Activated CD4-positive, alpha-beta memory T cell treated with anti-CD3 and anti-CD28 coated beads, Interleukin-2, amount 10 ng/mL, durations not matched to agents 7 days and 5 days (primary cell): Measurements from ENCODE around the gene ADAM33. TPM values are rescaled to one million over a fixed set of nuclear protein-coding genes. Genes with fewer than 3 reads are reported as not detected.

Experiments used
- CTCF ChIA-PET: fragments of 350-600 bp; sonication (Branson Sonifier 250); formaldehyde crosslinking; loops from one replicate; lab custom pipeline; 2021; ENCODE audit warnings: antibody characterized with exemption, inconsistent platforms; lab: Charles Lee
- POLR2A ChIA-PET: fragments of 350-600 bp; sonication (Branson Sonifier 250); formaldehyde crosslinking; loops from one replicate; lab custom pipeline; 2021; ENCODE audit warnings: antibody characterized with exemption; lab: Charles Lee
- DNase-seq: peaks from one replicate; pipeline ENCODE4 v3.0.0-alpha.2; 2020
- H3K27ac Mint-ChIP-seq: one replicate; pipeline ENCODE4 v1.8.0; 2021; ENCODE audit warnings: mild to moderate bottlenecking, mixed read lengths
- H3K27me3 Mint-ChIP-seq: one replicate; pipeline ENCODE4 v1.8.0; 2021; ENCODE audit warnings: mixed read lengths
- H3K36me3 Mint-ChIP-seq: one replicate; pipeline ENCODE4 v1.8.0; 2021; ENCODE audit warnings: low read depth, mixed read lengths
- H3K4me1 Mint-ChIP-seq: one replicate; pipeline ENCODE4 v1.8.0; 2021; ENCODE audit warnings: mixed read lengths
- H3K4me3 Mint-ChIP-seq: one replicate; pipeline ENCODE4 v1.8.0; 2021; ENCODE audit warnings: mild to moderate bottlenecking, mixed read lengths
- H3K9me3 Mint-ChIP-seq: one replicate; pipeline ENCODE4 v1.8.0; 2021; ENCODE audit warnings: mixed read lengths
- total RNA-seq, 2 experiments: library from RNA; stranded (reverse); gene quantifications; one replicate each; pipeline ENCODE4 v1.2.3, GENCODE V29; 2021

Gene ADAM33, protein sequence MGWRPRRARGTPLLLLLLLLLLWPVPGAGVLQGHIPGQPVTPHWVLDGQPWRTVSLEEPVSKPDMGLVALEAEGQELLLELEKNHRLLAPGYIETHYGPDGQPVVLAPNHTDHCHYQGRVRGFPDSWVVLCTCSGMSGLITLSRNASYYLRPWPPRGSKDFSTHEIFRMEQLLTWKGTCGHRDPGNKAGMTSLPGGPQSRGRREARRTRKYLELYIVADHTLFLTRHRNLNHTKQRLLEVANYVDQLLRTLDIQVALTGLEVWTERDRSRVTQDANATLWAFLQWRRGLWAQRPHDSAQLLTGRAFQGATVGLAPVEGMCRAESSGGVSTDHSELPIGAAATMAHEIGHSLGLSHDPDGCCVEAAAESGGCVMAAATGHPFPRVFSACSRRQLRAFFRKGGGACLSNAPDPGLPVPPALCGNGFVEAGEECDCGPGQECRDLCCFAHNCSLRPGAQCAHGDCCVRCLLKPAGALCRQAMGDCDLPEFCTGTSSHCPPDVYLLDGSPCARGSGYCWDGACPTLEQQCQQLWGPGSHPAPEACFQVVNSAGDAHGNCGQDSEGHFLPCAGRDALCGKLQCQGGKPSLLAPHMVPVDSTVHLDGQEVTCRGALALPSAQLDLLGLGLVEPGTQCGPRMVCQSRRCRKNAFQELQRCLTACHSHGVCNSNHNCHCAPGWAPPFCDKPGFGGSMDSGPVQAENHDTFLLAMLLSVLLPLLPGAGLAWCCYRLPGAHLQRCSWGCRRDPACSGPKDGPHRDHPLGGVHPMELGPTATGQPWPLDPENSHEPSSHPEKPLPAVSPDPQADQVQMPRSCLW
- total RNA-seq, result not detected

DNA sequence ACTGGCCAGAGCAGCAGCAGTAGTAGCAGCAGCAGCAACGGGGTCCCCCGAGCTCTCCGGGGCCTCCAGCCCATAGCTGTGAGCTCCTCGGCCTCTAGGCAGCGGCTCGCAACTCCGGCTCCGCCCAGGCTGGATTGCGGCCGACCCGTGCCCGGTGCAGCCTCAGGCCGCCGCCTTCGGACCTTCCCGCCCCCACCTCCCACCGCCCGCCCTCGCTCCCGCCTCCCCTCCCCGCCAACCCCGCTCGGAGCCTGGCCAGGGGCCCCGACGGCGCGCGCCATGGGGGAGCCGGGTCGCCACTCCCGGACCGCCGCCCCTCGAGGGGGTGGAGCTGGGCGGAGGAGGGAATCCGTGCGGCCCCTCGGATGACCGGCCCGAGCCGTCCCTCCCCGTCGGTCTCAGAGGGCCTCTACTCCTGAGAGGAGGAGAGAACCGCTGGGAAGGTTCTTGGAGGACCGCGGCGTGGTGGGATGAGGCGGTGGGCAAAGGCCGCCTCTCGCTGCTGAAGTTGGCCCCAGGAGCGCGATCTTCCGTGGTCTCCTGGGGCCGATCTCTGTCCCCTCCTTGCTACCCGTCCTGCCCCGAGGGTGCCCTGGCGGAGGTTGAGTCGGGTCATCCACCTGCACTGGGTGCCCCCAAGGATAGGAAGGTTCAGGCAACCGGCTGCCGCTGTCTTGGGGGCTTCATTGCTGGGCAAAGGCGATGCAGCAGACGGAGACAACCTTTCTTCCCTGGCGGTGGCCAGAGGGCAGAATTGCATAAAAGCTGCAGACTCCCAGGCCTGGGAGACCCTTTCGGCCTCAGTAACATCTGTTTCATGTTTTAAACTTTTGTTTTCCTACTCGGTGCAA is at the start of gene ADAM33:
Gene ADAM33, minus strand, starts transcription at position 80 of the 851 bp plus-strand sequence. Its CDS starts 6 bp downstream, at position 74.
- H3K4me3 Mint-ChIP-seq, result no peak within 1 kb of the TSS
- peaks cover 2% of the 10 kb centered on the region for H3K4me1 Mint-ChIP-seq
- H3K27ac Mint-ChIP-seq, result no peak within 1 kb of the TSS
- no peak for DNase-seq
- CTCF ChIA-PET, result interaction anchor here (0.7 kb wide), 1 partner anchor 11 kb away, joined by 5 read pairs; no protein-coding TSS in a partner anchor
- POLR2A ChIA-PET, result no interaction called here
- peaks cover 63% of the 10 kb centered on the region for H3K27me3 Mint-ChIP-seq
- H3K9me3 Mint-ChIP-seq, result no peaks in the 10 kb centered on the region
- H3K36me3 Mint-ChIP-seq, result no peaks in the 10 kb centered on the region

DNA sequence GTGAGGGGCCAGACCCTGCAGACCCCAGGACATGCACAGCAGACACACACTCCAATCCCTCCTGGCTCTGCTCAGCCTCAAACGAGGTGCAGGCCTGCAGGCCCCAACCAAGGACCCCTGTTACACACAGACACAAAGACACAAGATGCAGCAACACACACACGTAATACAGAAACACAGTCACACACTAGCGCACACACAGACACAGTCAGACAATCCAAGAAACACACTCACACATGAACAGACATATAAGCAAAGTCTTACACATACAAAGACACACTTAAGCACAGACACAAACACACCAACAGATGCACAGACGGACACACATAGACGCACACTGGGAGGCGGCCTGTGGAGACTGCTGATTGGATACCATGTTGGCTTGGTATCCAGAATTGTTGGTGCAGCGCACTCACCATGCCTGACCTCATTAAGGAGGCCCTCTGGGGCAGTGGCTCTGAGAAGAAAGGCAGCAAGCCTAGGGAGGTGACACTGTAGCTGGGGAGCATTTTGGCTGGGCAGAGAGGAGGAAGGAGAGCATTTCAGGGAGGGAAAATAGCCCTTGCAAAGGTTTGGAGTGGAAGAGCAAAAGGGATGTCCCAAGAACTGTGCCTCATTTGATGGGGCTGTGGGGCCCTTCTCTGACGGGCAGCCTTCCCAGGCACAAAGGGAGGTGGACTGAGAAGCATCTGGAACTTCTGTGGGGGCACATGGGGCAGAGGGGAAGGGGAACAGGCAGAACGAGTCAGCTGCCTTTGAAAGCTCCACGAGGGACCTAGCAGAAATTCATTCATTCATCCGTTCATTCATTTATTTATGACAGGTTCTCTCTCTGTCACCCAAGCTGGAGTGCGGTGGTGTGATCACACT is 49.2 kb upstream of the ADAM33 start:
- no peak for DNase-seq
- H3K4me3 Mint-ChIP-seq, result no peak overlapping the region
- H3K36me3 Mint-ChIP-seq, result no peaks in the 10 kb centered on the region
- CTCF ChIA-PET, result no interaction called here
- H3K27me3 Mint-ChIP-seq, result peaks cover 57% of the 10 kb centered on the region
- POLR2A ChIA-PET, result no interaction called here
- peaks cover 5% of the 10 kb centered on the region for H3K4me1 Mint-ChIP-seq
- no peak overlapping the region for H3K27ac Mint-ChIP-seq
- H3K9me3 Mint-ChIP-seq, result no peaks in the 10 kb centered on the region

- Mint-ChIP-seq H3K4me1 (peaks cover 5% of the 10 kb centered on the region), H3K27me3 (peaks cover 56% of the 10 kb centered on the region), H3K36me3 (no peaks in the 10 kb centered on the region), H3K9me3 (no peaks in the 10 kb centered on the region), H3K27ac (no peak overlapping the region), H3K4me3 (no peak overlapping the region)
- CTCF ChIA-PET, result no interaction called here
- POLR2A ChIA-PET, result no interaction called here
- no peak for DNase-seq
Measured at GRCh38 chr20:3729811-3730540, 48.2 kb upstream of the ADAM33 start.

- peaks cover 61% of the 10 kb centered on the region for H3K27me3 Mint-ChIP-seq
Measured at GRCh38 chr20:3729378-3729777, 47.6 kb upstream of the ADAM33 start.

GRCh38 chr20:3728876-3729275 is 47.1 kb upstream of the ADAM33 start:
- Mint-ChIP-seq H3K27ac (no peak overlapping the region), H3K4me3 (no peak overlapping the region), H3K27me3 (peaks cover 63% of the 10 kb centered on the region), H3K4me1 (peaks cover 7% of the 10 kb centered on the region), H3K36me3 (no peaks in the 10 kb centered on the region), H3K9me3 (no peaks in the 10 kb centered on the region)
- POLR2A ChIA-PET, result no interaction called here
- no peak for DNase-seq
- CTCF ChIA-PET, result no interaction called here

More at GRCh38 chr20:3729378-3729777, 47.6 kb upstream of the ADAM33 start:
- Mint-ChIP-seq H3K36me3 (no peaks in the 10 kb centered on the region), H3K9me3 (no peaks in the 10 kb centered on the region), H3K27ac (no peak overlapping the region), H3K4me1 (peaks cover 5% of the 10 kb centered on the region), H3K4me3 (no peak overlapping the region)
- DNase-seq, result no peak
- ChIA-PET POLR2A (no interaction called here), CTCF (no interaction called here)

DNA sequence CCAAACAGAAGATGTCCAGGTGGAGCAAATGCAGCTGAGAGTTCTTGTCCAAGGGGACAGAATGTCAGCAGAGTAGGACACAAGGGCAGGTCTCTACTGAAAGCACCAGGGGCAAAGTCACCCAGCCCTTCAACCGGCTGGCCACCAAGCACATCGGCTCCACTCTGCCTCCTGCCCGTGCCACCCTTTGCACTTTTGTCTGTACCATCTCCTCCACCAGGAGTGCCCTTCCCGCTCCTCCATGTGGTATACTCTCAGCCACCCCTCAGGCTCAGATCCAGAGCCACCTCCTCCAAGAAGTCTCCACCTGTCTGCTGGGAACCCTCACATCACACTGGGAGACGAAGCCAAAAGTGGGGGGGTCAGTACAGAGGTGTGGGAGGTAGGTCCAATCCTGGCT is 46.5 kb upstream of the ADAM33 start:
- POLR2A ChIA-PET, result no interaction called here
- Mint-ChIP-seq H3K4me1 (peaks cover 7% of the 10 kb centered on the region), H3K27ac (no peak overlapping the region), H3K9me3 (no peaks in the 10 kb centered on the region), H3K27me3 (peaks cover 59% of the 10 kb centered on the region), H3K36me3 (no peaks in the 10 kb centered on the region), H3K4me3 (no peak overlapping the region)
- DNase-seq, result no peak
- CTCF ChIA-PET, result no interaction called here

DNA sequence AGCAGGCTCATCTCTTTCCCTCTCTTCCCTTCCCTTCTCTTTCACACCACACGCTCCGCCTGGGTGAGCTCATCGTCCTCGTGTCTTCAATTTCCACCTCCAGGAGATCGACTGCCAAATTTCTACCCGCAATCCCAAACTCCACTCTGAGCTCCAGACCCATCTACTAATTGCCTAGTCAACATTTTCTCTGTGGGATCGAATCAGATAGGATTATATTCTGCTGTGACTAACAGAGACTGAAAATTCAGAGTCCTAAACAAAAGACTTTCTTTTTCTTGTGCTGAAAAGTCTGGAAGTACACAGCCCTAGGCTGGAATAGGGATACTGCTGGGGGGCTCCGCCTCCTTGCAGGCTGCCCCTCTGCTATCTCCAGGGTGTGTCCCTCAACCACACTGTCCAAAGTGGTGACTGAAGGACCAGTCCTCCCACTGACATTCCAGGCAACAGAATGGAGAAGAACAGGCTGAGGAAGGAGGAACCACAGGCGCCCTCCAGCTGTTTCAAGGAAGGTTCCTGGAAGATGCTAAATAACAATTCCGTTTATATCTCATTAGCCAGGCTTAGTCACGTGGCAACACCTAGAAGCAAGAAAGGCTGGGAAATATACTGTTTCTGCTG is 45.7 kb upstream of the ADAM33 start:
- Mint-ChIP-seq H3K27ac (no peak overlapping the region), H3K27me3 (peaks cover 59% of the 10 kb centered on the region), H3K4me1 (peaks cover 7% of the 10 kb centered on the region), H3K36me3 (no peaks in the 10 kb centered on the region), H3K9me3 (no peaks in the 10 kb centered on the region), H3K4me3 (no peak overlapping the region)
- ChIA-PET POLR2A (no interaction called here), CTCF (no interaction called here)
- DNase-seq, result no peak

GRCh38 chr20:3724356-3724755 is 42.5 kb upstream of the ADAM33 start:
- Mint-ChIP-seq H3K9me3 (peaks cover 2% of the 10 kb centered on the region), H3K36me3 (no peaks in the 10 kb centered on the region), H3K4me1 (peaks cover 26% of the 10 kb centered on the region), H3K27ac (no peak overlapping the region), H3K4me3 (no peak overlapping the region), H3K27me3 (peaks cover 57% of the 10 kb centered on the region)
- DNase-seq, result no peak
- CTCF ChIA-PET, result interaction anchor here (0.6 to 1.8 kb wide), 2 partner anchors 14 to 181 kb away, joined by 3 read pairs; no protein-coding TSS in a partner anchor
- POLR2A ChIA-PET, result no interaction called here

DNA sequence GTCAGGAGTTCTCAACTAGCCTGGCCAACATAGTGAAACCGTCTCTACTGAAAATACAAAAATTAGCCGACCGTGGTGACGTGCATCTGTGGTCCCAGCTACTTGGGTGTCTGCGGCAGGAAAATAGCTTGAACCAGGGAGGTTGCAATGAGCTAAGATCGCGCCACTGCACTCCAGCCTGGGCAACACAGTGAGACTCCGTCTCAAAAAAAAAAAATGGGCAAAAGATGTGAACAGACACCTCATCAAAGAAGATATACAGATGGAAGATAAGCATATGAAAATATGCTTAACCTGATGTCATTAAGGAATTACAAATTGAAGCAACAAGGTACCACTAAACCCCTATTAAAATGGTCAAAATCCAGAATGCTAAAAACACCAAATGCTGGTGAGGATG is 41.5 kb upstream of the ADAM33 start:
- ChIA-PET POLR2A (no interaction called here), CTCF (interaction anchor here (1.1 kb wide), 1 partner anchor 12 kb away, joined by 3 read pairs; no protein-coding TSS in a partner anchor)
- H3K27me3 Mint-ChIP-seq, result peaks cover 52% of the 10 kb centered on the region
- H3K36me3 Mint-ChIP-seq, result no peaks in the 10 kb centered on the region
- H3K9me3 Mint-ChIP-seq, result peaks cover 2% of the 10 kb centered on the region
- no peak overlapping the region for H3K27ac Mint-ChIP-seq
- peaks cover 32% of the 10 kb centered on the region for H3K4me1 Mint-ChIP-seq
- no peak for DNase-seq
- H3K4me3 Mint-ChIP-seq, result no peak overlapping the region

GRCh38 chr20:3721912-3722311 is 40.1 kb upstream of the ADAM33 start:
- Mint-ChIP-seq H3K4me1 (peaks cover 35% of the 10 kb centered on the region), H3K27me3 (peaks cover 45% of the 10 kb centered on the region), H3K36me3 (no peaks in the 10 kb centered on the region), H3K27ac (no peak overlapping the region), H3K4me3 (no peak overlapping the region), H3K9me3 (peaks cover 2% of the 10 kb centered on the region)
- DNase-seq, result no peak
- POLR2A ChIA-PET, result no interaction called here
- CTCF ChIA-PET, result interaction anchor here (1.0 kb wide), 1 partner anchor 22 kb away, joined by 5 read pairs; no protein-coding TSS in a partner anchor

DNA sequence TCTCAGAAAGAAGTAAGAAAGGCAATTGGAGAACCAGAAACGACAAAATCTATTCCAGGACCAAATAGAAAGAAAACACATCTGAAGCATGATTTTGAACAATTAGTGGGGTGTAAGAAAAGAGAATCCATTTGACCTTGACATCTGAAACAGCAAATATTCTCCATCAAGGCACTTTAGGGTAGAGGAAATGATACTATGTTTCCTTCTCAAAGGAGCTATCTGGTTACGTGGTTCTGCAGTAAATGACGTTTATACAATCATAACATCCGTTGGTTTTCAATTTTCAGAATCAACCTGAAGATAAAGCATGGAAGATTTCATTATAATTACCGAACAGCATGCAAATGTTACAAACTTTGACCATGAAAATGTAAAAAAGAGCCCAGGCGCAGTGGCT is 38.8 kb upstream of the ADAM33 start:
- ChIA-PET CTCF (interaction anchor here (0.8 to 1.9 kb wide), 3 partner anchors 10 to 29 kb away, joined by 3 to 16 read pairs (median 4); no protein-coding TSS in a partner anchor), POLR2A (no interaction called here)
- peaks cover 40% of the 10 kb centered on the region for H3K27me3 Mint-ChIP-seq
- peaks cover 35% of the 10 kb centered on the region for H3K4me1 Mint-ChIP-seq
- H3K9me3 Mint-ChIP-seq, result peaks cover 2% of the 10 kb centered on the region
- peak overlapping the region; percentile 33 for H3K27ac Mint-ChIP-seq
- no peak overlapping the region for H3K4me3 Mint-ChIP-seq
- no peaks in the 10 kb centered on the region for H3K36me3 Mint-ChIP-seq
- DNase-seq, result no peak
